KOPT-K1 (cell line): Measurements from ENCODE around the gene BUD13.
"Not testable (repeated sequence)": the region's sequence is repeated elsewhere in the genome, so short reads cannot be mapped to it uniquely, and the experiment has no call there.

Experiments used
- H3K27ac ChIP-seq: fragments of 200-600 bp; sonication (generic); 2 replicates; pipeline ENCODE4 v1.5.1; 2016; ENCODE audit warnings: antibody characterized with exemption, mild to moderate bottlenecking, low read depth, low read length; ENCODE audit not compliant: poor library complexity, severe bottlenecking
- H3K36me3 ChIP-seq: fragments of 200-600 bp; sonication (generic); 2 replicates; pipeline ENCODE4 v1.5.1; 2017; ENCODE audit warnings: antibody characterized with exemption, mild to moderate bottlenecking, low read length, moderate library complexity; ENCODE audit not compliant: insufficient read depth
- H3K9me3 ChIP-seq: fragments of 200-600 bp; sonication (generic); 2 replicates; pipeline ENCODE4 v1.5.1; 2017; ENCODE audit warnings: antibody characterized with exemption, low read length, mild to moderate bottlenecking; ENCODE audit not compliant: insufficient read depth, poor library complexity, severe bottlenecking

BUD13 gene

DNA sequence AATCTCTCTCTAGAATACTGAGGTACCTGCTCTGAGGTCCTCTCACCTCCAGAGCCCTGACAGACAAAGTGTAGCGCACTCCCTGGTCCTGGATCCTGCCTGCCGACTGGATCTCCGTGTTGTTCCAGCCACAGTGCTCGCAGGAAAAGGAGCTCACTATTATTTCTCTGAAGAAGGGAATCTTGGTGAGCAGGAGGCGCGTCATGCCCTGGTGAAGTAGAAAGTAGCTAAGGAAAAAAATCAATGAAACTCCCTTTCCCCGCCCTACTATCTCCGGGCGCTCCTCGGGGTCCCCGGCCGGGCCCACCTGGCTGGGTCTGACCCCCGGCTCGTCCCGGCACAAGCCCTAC lies 14.6 kb upstream of the BUD13 start:
- H3K36me3 ChIP-seq, result peaks cover 45% of the 10 kb centered on the region
- H3K9me3 ChIP-seq, result no peaks in the 10 kb centered on the region
- peak overlapping the region; percentile 61 for H3K27ac ChIP-seq

DNA sequence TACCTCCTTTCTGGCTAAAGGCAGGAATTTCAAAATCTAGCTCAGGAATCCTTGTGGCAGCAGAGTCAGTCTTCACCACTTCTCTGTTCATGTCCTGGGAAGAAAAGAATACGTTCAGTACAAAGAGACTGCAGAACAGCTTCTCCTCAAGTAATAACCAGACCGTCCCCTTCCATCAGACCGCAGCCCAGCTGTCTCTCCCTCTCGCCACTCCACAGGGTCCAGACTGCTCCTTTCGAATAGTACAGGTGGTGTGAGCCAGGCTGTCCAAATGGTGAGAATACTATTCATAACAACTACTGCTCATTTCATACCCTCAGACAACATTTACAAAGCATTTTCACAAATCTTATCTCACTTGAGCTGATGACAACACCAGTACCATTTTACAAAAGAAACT lies 14.2 kb upstream of the BUD13 start:
- peak overlapping the region; percentile 61 for H3K27ac ChIP-seq
- H3K36me3 ChIP-seq, result peaks cover 49% of the 10 kb centered on the region
- no peaks in the 10 kb centered on the region for H3K9me3 ChIP-seq

DNA sequence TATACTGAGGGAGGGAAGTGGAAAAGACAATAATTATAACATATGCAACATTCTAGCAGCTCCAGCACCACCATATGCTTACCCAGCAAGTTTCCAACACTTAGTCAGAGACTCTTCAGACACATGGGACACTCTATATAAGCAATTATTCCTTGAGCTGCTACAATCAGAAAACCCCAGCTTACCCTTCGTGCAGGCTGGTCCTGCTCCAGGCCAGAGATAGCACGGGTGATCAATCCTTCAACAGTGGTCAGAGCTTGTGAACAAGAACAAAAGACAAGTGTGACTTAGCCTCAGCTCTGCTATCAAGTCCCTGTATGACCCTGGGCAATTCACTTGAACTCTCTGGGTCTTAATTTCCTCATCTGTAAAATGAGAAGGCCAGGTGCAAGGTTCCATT lies 13.5 kb upstream of the BUD13 start:
- Histone ChIP-seq H3K36me3 (peaks cover 56% of the 10 kb centered on the region), H3K9me3 (no peaks in the 10 kb centered on the region), H3K27ac (no peak overlapping the region)

DNA sequence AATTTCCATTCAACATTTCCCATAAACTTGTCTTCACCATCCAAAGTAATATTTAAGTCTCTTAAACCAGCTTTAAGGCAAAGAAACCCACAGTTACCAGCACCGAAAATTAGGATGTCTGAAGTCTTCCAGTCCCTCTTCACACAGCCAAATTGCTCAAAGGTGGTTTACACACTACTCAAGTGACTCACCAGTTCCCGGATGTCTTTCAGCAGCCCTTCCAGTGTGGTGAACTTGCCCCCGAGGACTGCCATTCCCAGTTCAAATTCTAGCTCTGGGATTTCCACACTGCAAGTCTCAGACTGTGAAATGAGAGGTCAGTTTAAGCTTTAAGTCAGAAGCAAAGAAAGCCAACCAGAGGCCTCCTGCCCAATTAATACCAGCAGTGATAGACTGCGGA lies 9.9 kb upstream of the BUD13 start:
- peaks cover 92% of the 10 kb centered on the region for H3K36me3 ChIP-seq
- H3K9me3 ChIP-seq, result no peaks in the 10 kb centered on the region
- H3K27ac ChIP-seq, result no peak overlapping the region

DNA sequence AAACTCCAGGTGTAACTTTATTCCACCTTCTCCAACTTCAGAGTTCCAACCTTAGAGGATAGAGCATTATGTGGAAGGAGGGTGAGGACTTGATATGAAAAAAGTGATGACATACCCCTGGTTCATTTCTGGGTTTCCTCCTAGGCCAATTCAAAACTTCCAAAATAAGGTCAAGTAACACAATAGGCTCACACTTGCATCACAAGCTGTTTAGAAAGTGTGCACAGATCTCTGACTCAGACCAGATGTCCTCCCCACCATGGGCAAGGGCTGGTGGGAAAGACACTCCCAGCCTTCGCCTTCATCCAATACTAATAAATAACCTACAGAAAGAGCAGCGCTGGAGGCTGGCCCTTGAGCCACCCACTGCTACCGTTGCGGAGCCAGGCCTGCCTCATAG lies 5.8 kb upstream of the BUD13 start:
- H3K27ac ChIP-seq, result no peak overlapping the region
- no peaks in the 10 kb centered on the region for H3K9me3 ChIP-seq
- peaks cover 79% of the 10 kb centered on the region for H3K36me3 ChIP-seq

DNA sequence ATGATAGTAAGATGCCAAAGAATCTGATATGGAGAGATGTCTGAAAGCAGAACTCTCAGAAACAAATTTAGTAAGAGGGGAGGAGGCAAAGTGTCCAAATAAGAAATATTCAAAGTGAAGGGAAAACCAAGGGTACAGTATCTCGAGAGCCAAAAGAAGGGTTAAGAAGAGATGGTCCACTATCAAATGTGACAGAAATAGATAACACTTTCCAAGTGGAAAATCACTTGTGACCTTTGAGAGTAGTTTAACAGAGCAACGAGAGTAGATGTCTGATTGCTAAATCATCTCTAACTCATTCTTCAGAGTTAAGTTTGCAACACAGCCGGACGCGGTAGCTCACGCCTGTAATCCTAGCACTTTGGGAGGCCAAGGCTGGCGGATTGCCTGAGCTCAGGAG lies 4.3 kb upstream of the BUD13 start:
- Histone ChIP-seq H3K9me3 (no peaks in the 10 kb centered on the region), H3K36me3 (peaks cover 64% of the 10 kb centered on the region), H3K27ac (no peak overlapping the region)

DNA sequence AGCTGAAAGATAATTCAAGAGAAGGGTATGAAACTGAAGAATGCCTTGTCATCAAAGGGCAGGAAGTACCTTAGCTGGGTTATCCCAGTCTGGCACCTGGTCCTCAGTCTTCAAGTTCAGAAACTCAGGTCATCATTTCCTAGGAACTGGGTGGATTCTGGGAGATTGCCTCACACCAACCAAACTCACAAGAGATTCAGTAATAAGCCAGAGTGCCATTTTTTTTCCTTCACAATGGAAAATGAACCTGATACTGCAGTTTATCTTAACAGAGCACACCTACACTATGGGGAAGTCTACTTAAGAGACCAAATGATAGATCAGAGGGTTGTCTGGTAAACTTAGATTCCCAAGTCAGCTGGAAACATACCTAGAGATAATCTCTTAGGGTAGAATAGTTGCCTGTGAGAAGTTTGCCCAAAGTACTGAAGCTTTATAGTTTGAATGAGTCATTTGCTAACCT lies 3.8 kb upstream of the BUD13 start:
- no peak overlapping the region for H3K27ac ChIP-seq
- H3K9me3 ChIP-seq, result no peaks in the 10 kb centered on the region
- H3K36me3 ChIP-seq, result peaks cover 59% of the 10 kb centered on the region

DNA sequence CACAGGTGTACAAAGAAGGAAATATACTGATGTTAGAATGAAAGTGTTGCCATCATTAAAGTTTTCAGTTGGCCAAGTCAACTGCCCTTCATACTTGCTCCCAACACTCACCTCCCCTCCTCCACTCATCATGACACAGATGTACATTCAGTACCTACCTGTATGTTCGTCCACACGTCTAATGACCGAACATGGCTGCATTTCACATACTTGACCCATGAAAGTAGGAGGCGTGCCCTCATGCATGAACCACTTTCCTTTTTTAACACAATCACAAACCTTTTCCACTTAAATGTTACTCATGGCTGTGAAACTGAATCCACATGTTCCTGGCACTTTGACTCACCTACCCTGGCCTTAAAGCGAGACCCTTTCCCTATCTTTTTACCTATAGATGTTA lies 3.2 kb upstream of the BUD13 start:
- H3K36me3 ChIP-seq, result peaks cover 53% of the 10 kb centered on the region
- no peaks in the 10 kb centered on the region for H3K9me3 ChIP-seq
- H3K27ac ChIP-seq, result no peak overlapping the region

DNA sequence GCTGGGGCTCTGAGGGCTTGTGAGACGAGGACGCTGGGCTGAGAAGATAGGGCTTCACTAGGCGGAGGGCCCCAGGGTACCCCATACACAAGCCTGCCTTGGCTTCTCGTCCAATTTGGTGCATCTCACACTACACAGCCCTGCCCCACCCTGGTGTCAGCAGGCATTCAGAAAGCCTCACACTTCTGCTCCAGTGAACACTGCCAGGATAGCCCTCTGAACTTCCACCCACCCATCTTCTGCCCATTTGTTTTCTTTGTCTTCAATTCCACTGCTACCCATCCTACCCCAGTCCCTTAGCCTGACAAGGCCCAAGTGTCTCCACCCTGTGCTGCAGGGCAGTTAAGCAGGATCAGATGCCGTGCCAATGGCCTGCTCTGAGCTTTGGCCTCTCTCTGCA lies 1.9 kb upstream of the BUD13 start:
- H3K27ac ChIP-seq, result no peak overlapping the region

DNA sequence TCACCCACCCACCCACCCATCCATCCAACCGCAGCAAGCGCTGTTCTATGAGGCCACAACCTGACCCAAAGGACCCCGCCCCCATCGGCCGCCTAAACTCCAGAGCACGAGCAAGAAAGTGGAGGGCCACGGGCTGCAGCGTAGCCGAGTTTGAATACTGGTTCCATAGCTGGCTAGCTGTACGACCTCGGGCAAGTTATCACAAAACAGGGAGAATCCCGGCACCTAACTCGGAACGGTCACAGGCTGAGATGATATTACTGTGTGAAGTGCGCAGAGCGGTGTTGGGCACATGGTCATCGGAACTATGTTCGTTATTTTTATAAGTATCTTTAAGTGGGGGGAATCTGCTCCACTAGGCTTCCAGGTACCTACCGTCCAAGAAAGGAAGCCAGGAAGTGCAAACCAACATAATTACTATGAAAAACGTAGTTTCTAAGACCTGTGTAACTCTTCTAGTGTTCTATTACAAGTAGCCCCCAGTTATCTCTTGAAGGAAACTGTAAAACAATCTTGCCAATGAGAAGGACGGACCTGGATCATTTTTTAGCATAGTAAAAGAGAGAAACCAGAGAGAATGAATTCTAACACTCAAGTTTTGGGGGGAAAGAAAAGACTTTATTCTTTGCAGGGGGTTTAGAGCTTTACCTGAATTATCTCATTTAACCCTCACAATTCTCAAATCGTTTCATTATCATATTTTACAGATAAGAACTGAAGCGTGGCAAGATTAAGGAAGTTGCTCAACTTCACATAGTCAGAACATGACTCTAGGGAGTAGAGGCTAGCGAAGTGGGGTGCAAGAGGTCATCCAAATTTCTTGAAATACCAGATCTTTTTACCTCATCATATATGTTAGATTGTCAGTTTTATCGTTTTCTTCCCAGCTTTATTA lies 663 bp upstream of the BUD13 start:
- Histone ChIP-seq H3K36me3 (peaks cover 44% of the 10 kb centered on the region), H3K27ac (peak overlapping the region; percentile 93), H3K9me3 (no peaks in the 10 kb centered on the region)

More for the DNA sequence above, 1.9 kb upstream of the BUD13 start:
- Histone ChIP-seq H3K36me3 (peaks cover 44% of the 10 kb centered on the region), H3K9me3 (no peaks in the 10 kb centered on the region)

DNA sequence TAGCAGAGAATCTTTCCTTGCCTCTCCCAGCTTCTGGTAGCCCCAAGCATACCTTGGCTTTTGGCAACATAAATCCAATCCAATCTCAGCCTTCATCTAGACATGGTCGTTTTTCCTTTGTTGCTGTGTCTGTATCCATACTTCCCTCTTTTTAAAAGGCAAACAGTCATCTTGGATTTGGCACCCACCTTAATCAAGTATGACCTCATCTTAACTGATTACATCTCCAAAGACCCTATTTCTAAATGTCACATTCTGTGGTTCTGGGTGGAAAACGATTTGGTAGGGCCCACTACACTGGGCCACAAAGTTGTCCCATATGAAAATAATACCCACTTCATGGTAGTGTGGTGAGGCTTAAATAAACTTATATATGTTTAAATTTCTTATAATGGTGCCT lies 852 bp downstream of the BUD13 start:
- Histone ChIP-seq H3K9me3 (no peaks in the 10 kb centered on the region), H3K36me3 (peaks cover 43% of the 10 kb centered on the region), H3K27ac (peak overlapping the region; percentile 93)

DNA sequence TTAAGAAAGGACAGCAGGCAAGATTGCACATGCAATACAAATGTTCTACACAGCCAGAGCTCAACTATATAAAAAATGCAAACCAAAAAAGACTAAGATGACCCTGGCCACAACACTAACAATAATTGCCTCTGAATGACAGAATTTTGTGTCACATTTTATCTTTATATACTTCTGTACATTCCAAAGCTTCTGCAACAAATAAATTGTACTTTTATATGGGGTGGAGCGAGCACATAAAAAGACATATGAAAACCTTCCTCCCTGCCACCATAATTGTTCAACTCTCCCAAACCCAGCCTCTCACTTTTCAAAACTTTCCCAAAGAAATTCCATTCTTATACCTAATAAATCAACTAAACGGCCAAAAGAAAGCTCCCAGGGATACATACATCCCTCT lies 10.7 kb downstream of the BUD13 start:
- H3K9me3 ChIP-seq, result no peaks in the 10 kb centered on the region
- H3K36me3 ChIP-seq, result peaks cover 100% of the 10 kb centered on the region
- no peak overlapping the region for H3K27ac ChIP-seq

DNA sequence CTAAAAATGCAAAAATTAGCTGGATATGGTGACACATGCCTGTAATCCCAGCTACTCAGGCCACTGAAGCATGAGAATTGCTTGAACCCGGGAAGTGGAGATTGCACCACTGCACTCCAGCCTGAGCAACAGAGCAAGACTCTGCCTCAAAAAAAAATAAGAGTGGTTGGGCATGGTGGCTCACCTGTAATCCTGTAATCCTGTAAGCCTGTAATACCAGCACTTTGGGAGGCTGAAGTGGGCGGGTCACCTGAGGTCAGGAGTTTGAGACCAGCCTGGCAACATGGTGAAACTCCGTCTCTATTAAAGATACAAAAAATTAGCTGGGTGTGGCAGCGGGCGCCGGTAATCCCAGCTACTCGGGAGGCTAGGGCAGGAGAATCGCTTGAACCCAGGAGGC lies 16.7 kb downstream of the BUD13 start:
- H3K9me3 ChIP-seq, H3K27ac ChIP-seq: not testable (repeated sequence)
- H3K36me3 ChIP-seq, result peaks cover 99% of the 10 kb centered on the region

DNA sequence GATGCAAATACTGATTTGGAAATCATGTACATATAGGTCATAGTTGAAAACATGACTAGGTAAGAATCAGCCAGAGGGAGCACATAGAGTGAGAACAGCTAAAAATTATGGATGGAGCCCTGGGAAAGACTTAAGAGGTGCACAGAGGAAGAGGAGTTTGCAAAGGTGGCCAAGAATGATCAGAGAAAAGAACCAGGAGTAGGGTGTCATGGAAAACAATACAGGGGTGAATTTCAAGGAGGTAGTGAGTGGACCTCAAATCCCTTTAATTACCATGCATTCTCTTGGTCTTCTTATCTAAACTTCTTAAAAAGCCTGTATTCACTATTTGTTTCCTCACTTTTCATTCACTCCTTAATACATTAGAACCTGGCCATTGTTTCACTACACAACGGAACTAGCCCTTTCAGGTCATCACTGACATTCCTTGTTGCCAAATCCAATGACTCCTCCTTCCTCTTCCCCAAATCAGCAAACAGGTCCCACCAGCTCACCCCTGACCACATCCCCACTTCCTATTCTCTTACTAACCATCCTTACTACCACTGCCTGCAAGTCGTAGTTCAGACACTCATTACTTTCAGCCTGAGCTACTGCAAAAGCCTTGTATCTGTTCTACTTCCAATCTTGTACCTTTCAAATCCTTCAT lies 22.6 kb downstream of the BUD13 start:
- Histone ChIP-seq H3K27ac (no peak overlapping the region), H3K9me3 (no peaks in the 10 kb centered on the region), H3K36me3 (peaks cover 99% of the 10 kb centered on the region)

DNA sequence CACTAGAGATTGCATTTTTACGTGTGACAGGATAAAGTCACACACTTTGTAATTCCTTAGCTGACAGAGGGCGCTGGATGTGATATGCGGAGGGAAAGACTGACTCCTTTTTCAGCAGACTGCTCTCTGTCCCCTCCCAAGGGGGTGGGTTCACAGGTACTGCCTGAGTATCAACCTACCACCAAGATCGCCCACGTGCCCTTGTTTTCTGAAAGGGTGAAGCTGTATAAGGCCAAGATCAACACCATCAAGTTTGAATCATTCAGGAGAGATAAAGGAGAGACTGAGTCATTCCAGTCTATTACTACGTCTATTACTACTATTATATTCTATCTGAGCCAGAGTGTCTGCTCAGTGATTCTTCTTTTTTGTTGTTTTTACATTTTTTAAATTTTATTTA lies 30.7 kb downstream of the BUD13 start:
- no peaks in the 10 kb centered on the region for H3K9me3 ChIP-seq
- peaks cover 30% of the 10 kb centered on the region for H3K36me3 ChIP-seq
- H3K27ac ChIP-seq, result no peak overlapping the region

DNA sequence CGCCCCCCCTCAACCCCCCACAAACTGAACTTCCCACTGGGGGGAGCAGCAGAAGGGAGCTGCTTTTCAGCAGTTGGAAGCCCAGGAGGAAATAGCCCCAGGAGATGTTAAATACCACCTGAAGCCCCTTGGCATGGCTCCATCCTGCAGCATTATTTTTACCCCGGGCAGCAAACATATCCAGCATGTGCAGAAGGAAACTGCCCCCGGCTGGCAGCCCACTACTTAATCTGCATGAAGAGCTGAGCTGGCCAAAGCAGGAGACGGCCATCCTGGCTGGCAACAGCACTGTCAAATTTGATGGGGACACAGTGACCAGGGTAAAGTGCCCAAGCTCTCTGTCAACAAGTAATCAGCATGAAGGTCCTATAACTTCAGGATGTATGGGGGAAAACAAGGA lies 32.0 kb downstream of the BUD13 start:
- Histone ChIP-seq H3K36me3 (peaks cover 24% of the 10 kb centered on the region; the same call in 1 of the 2 replicates), H3K27ac (no peak overlapping the region), H3K9me3 (no peaks in the 10 kb centered on the region)
